Skeletal muscle tissue (tissue), 5 donors: Measurements from ENCODE around the gene ZBTB7B. TPM values are rescaled to one million over a fixed set of nuclear protein-coding genes. Genes with fewer than 3 reads are reported as not detected.
A peak's percentile ranks its signal among the peaks of the same experiment; 100 is the strongest.

Source experiments
- H3K27ac ChIP-seq: one replicate; pipeline ENCODE4 v1.7.0; 2013; ENCODE audit warnings: mild to moderate bottlenecking, low read depth, low read length, inconsistent platforms
- H3K27me3 ChIP-seq, 3 donors: one replicate each; pipeline ENCODE4 v1.7.0; 2013; ENCODE audit warnings: low read length in 3 of 3; ENCODE audit not compliant: control insufficient read depth in 3 of 3, insufficient read depth in 3 of 3
- H3K36me3 ChIP-seq, 3 donors: one replicate each; pipeline ENCODE4 v1.7.0; 2013; ENCODE audit warnings: low read length in 3 of 3; ENCODE audit not compliant: control insufficient read depth in 3 of 3, insufficient read depth in 3 of 3
- H3K4me1 ChIP-seq, 3 donors: one replicate each; pipeline ENCODE4 v1.7.0; 2013; ENCODE audit warnings: low read length in 3 of 3, mild to moderate bottlenecking in 3 of 3; ENCODE audit not compliant: control insufficient read depth in 3 of 3, insufficient read depth in 3 of 3
- H3K4me3 ChIP-seq, 3 donors: one replicate each; pipeline ENCODE4 v1.7.0; 2013; ENCODE audit warnings: low read length in 3 of 3
- H3K9ac ChIP-seq, 3 donors: one replicate each; pipeline ENCODE4 v1.7.0; 2013; ENCODE audit warnings: low read length in 3 of 3, mild to moderate bottlenecking in 3 of 3, moderate library complexity in 2 of 3, low read depth in 1 of 3
- H3K9me3 ChIP-seq, 3 donors: one replicate each; pipeline ENCODE4 v1.7.0; 2013; ENCODE audit warnings: low read length in 3 of 3; ENCODE audit not compliant: control insufficient read depth in 3 of 3
- small RNA-seq: library from RNA; depleted of rRNA; stranded (forward); fragments of <200 nt; gene quantifications from one replicate; pipeline ENCODE3, GENCODE V24; 2014
- total RNA-seq: library from RNA; depleted of rRNA; stranded (reverse); fragments of >200 nt; gene quantifications from one replicate; pipeline ENCODE4 v1.2.3, GENCODE V29; 2014
- donor health status: Osteomylitis.

The ZBTB7B gene
- total RNA-seq, 1 donor from 2014 or later: 7.8 TPM

DNA sequence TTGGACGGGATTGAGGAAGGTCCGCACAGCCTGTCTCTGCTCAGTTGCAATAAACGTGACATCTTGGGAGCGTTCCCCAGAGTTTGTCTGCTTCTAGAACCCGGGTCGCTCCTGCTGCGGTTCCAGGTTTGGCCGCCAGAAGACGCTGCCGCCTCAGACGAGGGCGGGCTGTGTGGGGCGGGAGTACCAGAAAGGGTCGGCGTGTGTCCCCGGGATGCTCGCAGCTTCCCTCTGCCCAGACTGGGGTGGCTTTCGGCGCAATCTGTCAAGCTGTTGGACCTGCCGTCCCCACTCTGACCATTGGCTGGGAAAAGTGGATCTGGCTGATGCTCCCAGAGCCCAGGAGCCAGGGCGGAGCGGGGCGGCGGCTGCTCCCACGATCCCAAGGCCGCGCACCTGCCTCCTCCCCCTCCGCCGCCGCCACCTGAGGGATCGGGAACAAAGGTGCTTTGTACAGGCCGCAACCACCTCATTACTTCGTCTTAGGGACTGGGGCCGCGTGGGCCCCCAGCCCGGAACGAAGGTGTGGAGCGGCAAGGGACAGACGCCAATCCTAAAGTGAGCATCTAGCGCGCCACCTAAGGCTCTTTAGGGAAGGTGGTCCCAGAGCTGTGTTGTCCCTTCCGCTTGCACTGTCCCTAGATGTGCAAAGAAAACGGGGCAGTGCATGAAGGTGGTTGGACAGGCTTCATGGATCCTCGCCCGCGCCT lies 60.3 kb downstream of the ZBTB7B start:
- H3K9me3 ChIP-seq: no peaks in the 10 kb centered on the region
- H3K4me3 ChIP-seq: peak overlapping the region; percentile 82 to 88 (median 83)
- no peaks in the 10 kb centered on the region for H3K27me3 ChIP-seq
- H3K36me3 ChIP-seq: peaks cover 13 to 20% (median 16%) of the 10 kb centered on the region in 3 donors
- peaks cover 24 to 30% (median 28%) of the 10 kb centered on the region in 3 donors for H3K4me1 ChIP-seq
- peak overlapping the region; percentile 70 to 88 (median 82) for H3K9ac ChIP-seq
- H3K27ac ChIP-seq: no peak overlapping the region

- Histone ChIP-seq H3K4me3 (peak within 1 kb of the TSS; percentile 82 to 88 (median 83)), H3K4me1 (peaks cover 24 to 30% (median 28%) of the 10 kb centered on the region in 3 donors), H3K27ac (peak within 1 kb of the TSS; percentile 44), H3K36me3 (peaks cover 6 to 14% (median 9%) of the 10 kb centered on the region in 3 donors), H3K9ac (peak within 1 kb of the TSS; percentile 70 to 88 (median 82)), H3K9me3 (no peaks in the 10 kb centered on the region), H3K27me3 (no peaks in the 10 kb centered on the region)
These were observed 61.0 kb downstream of the ZBTB7B start, which contains the start of gene EFNA4 for GRCh38 chr1:155063550-155064110. EFNA4 (plus strand) TSS chr1:155063740; CDS start chr1:155063824, 84 bp downstream.

DNA sequence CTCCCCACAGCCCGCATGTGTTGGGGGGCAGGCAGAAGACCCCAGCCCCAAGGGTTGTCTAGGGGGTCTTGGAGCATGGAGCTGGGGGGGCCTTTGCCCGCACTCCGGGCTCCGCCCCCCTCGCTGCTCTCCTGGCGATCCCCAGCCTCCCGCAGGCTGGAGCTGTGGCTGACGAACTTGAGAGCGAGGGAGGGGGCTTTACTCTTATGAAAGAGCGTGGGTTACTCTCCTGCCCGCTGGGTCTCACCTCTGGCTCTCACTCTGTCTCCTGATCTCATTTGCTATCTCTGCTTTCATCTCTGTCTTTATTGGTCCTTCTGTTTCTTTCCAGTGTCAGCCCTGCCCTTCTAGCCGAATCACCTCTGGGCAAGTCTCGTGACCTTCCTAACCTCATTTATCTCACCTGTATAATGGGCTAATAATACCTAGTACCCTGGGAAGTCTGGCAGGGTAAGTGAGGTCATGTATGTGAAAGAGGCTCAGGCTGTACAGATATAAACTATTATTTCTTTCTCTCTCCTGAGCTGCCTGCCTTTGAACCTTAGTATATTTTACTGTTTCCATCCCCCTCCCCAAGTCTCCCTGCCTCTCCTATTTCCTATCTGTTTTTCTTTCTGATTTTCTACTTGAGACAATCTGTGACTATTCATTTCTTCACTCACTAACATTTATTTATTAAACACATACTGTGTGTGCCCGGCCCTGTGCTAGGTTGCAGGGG lies 61.7 kb downstream of the ZBTB7B start:
- H3K9ac ChIP-seq: peak overlapping the region in 2 of 3 donors; percentile 51 to 88
- H3K27me3 ChIP-seq: no peaks in the 10 kb centered on the region
- H3K27ac ChIP-seq: no peak overlapping the region
- H3K4me1 ChIP-seq: peaks cover 24 to 30% (median 28%) of the 10 kb centered on the region in 3 donors
- peaks cover 4 to 12% (median 8%) of the 10 kb centered on the region in 3 donors for H3K36me3 ChIP-seq
- H3K4me3 ChIP-seq: peak overlapping the region; percentile 82 to 88 (median 83)
- no peaks in the 10 kb centered on the region for H3K9me3 ChIP-seq

GRCh38 chr1:155064832-155065429 lies 62.3 kb downstream of the ZBTB7B start:
- Histone ChIP-seq H3K4me3 (no peak overlapping the region), H3K27ac (no peak overlapping the region), H3K27me3 (no peaks in the 10 kb centered on the region), H3K9ac (no peak overlapping the region), H3K9me3 (no peaks in the 10 kb centered on the region), H3K36me3 (peaks cover 4 to 9% (median 5%) of the 10 kb centered on the region in 3 donors), H3K4me1 (peaks cover 25 to 36% (median 28%) of the 10 kb centered on the region in 3 donors)

DNA sequence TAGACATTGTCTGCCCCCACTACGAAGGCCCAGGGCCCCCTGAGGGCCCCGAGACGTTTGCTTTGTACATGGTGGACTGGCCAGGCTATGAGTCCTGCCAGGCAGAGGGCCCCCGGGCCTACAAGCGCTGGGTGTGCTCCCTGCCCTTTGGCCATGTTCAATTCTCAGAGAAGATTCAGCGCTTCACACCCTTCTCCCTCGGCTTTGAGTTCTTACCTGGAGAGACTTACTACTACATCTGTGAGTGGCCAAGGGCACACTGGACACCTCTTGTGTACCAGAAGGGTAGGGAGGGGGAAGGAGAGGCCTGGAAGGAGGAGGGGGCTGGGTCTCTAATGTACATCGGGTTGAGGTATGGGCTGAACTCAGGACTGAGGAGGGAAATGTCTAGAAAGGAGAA lies 64.2 kb downstream of the ZBTB7B start:
- Histone ChIP-seq H3K27me3 (no peaks in the 10 kb centered on the region), H3K36me3 (no peaks in the 10 kb centered on the region), H3K27ac (no peak overlapping the region), H3K4me1 (peaks cover 26 to 39% (median 28%) of the 10 kb centered on the region in 3 donors), H3K9ac (no peak overlapping the region), H3K4me3 (no peak overlapping the region), H3K9me3 (no peaks in the 10 kb centered on the region)

Small RNA genes within 50 kb of the gene (small RNA-seq; reads per million reads assigned to genes)
- gene MIR4258: not detected

Other genes starting within 250 kb of the ZBTB7B start
- 3.7 TPM for gene KCNN3, start 132.5 kb upstream of the ZBTB7B start, total RNA-seq
- gene PMVK, start 66.1 kb upstream of the ZBTB7B start, total RNA-seq: 12.5 TPM
- gene PBXIP1, start 46.7 kb upstream of the ZBTB7B start, total RNA-seq: 190 TPM
- gene PYGO2, start 41.0 kb upstream of the ZBTB7B start, total RNA-seq: 16.2 TPM
- gene SHC1, start 32.1 kb upstream of the ZBTB7B start, total RNA-seq: 36.0 TPM
- gene CKS1B, start 28.1 kb upstream of the ZBTB7B start, total RNA-seq: 31.8 TPM
- 16.2 TPM for gene FLAD1, start 19.5 kb upstream of the ZBTB7B start, total RNA-seq
- gene LENEP, start 9.2 kb upstream of the ZBTB7B start, total RNA-seq: not detected
- gene DCST2, start 31.0 kb downstream of the ZBTB7B start, total RNA-seq: not detected
- not detected for gene DCST1, start 31.0 kb downstream of the ZBTB7B start, total RNA-seq
- 33.9 TPM for gene ADAM15, start 48.5 kb downstream of the ZBTB7B start, total RNA-seq
- 3.7 TPM for gene EFNA4, start 60.9 kb downstream of the ZBTB7B start, total RNA-seq
- 0.52 TPM for gene EFNA3, start 76.0 kb downstream of the ZBTB7B start, total RNA-seq
- gene EFNA1, start 125.1 kb downstream of the ZBTB7B start, total RNA-seq: 13.0 TPM
- 19.8 TPM for gene SLC50A1, start 133.1 kb downstream of the ZBTB7B start, total RNA-seq
- 13.6 TPM for gene DPM3, start 137.7 kb downstream of the ZBTB7B start, total RNA-seq
- gene KRTCAP2, start 170.5 kb downstream of the ZBTB7B start, total RNA-seq: 104 TPM
- gene TRIM46, start 171.0 kb downstream of the ZBTB7B start, total RNA-seq: under 0.01 TPM
- 40.2 TPM for gene THBS3, start 205.1 kb downstream of the ZBTB7B start, total RNA-seq
- 16.2 TPM for gene MTX1, start 205.9 kb downstream of the ZBTB7B start, total RNA-seq